PC-9 (cell line): Measurements from ENCODE around the gene CEP112. TPM values are rescaled to one million over a fixed set of nuclear protein-coding genes. Genes with fewer than 3 reads are reported as not detected.

Experiments
- BruUV-seq: library from RNA; stranded (reverse); fragments of 400-500 nt; replicated peaks from 2 replicates; lab custom pipeline; 2021; lab: Mats Ljungman, UMichigan
- CTCF ChIA-PET: fragments of 300-600 bp; sonication (Branson Sonifier 250); formaldehyde crosslinking; loops from one replicate; lab custom pipeline; 2022; ENCODE audit warnings: antibody characterized with exemption; lab: Charles Lee
- POLR2A ChIA-PET: fragments of 300-600 bp; sonication (Branson Sonifier 250); formaldehyde crosslinking; loops from one replicate; lab custom pipeline; 2022; ENCODE audit warnings: antibody characterized with exemption; ENCODE audit not compliant: unreplicated experiment; lab: Charles Lee
- DNase-seq, 2 experiments: peaks; one replicate each; pipeline versions ENCODE4 v3.0.0 to v3.0.0-alpha.2; 2015 to 2022; ENCODE audit warnings: mixed read lengths in 1 of 2
- H2AFZ ChIP-seq: fragments of 200-600 bp; sonication (generic); 2 replicates; pipeline ENCODE4 v1.8.1; 2017; ENCODE audit warnings: antibody characterized with exemption
- H3F3A ChIP-seq: fragments of 200-600 bp; sonication (generic); 2 replicates; pipeline ENCODE4 v1.8.1; 2017; ENCODE audit warnings: antibody characterized with exemption, mild to moderate bottlenecking, low read depth; ENCODE audit not compliant: insufficient read depth
- H3K27ac ChIP-seq: fragments of 200-600 bp; sonication (generic); 2 replicates; pipeline ENCODE4 v1.6.1; 2016; ENCODE audit warnings: mixed run types
- H3K27me3 ChIP-seq: fragments of 200-600 bp; sonication (generic); 2 replicates; pipeline ENCODE4 v1.6.1; 2016; ENCODE audit warnings: low read depth, mixed run types; ENCODE audit not compliant: insufficient read depth
- H3K36me3 ChIP-seq: fragments of 200-600 bp; sonication (generic); 2 replicates; pipeline ENCODE4 v1.6.1; 2016; ENCODE audit warnings: low read depth, mixed run types
- H3K4me1 ChIP-seq: fragments of 200-600 bp; sonication (generic); replicated peaks from 2 replicates; pipeline ENCODE4 v1.6.1; 2016; ENCODE audit warnings: mixed run types; ENCODE audit not compliant: insufficient read depth
- H3K4me2 ChIP-seq: fragments of 200-600 bp; sonication (generic); 2 replicates; pipeline ENCODE4 v1.6.1; 2017; ENCODE audit warnings: mixed run types
- H3K4me3 ChIP-seq: fragments of 200-600 bp; sonication (generic); 2 replicates; pipeline ENCODE4 v1.6.1; 2016; ENCODE audit warnings: mixed run types
- H3K79me2 ChIP-seq: fragments of 200-600 bp; sonication (generic); 2 replicates; pipeline ENCODE4 v1.6.1; 2017; ENCODE audit warnings: low read depth, mixed run types
- H3K9me2 ChIP-seq: fragments of 200-600 bp; sonication (generic); 2 replicates; pipeline ENCODE4 v1.8.1; 2017; ENCODE audit warnings: mild to moderate bottlenecking; ENCODE audit not compliant: insufficient read depth
- H3K9me3 ChIP-seq: fragments of 200-600 bp; sonication (generic); 2 replicates; pipeline ENCODE4 v1.8.1; 2016; ENCODE audit warnings: low read depth; ENCODE audit not compliant: insufficient read depth
- H4K20me1 ChIP-seq: fragments of 200-600 bp; sonication (generic); 2 replicates; pipeline ENCODE4 v1.8.1; 2017; ENCODE audit not compliant: insufficient read depth
- CTCF ChIP-seq: fragments of 200-600 bp; sonication (generic); conservative IDR thresholded peaks from 2 replicates; pipeline ENCODE4 v1.6.1; 2017; ENCODE audit warnings: mixed run types, antibody characterized with exemption, mild to moderate bottlenecking, moderate library complexity
- EZH2 ChIP-seq: fragments of 200-600 bp; sonication (generic); IDR thresholded peaks from 2 replicates; pipeline ENCODE4 v1.8.0; 2017; ENCODE audit warnings: antibody characterized with exemption, low read depth
- intact Hi-C: fragments of 100-400 bp; cut with micrococcal nuclease; formaldehyde crosslinking; loops from one replicate; pipeline ENCODE4 v1.10.0; 2022; ENCODE audit not compliant: unreplicated experiment
- total RNA-seq: library from RNA; stranded (reverse); gene quantifications from 2 replicates; pipeline ENCODE4 v1.2.3, GENCODE V29; 2021

Gene CEP112
- total RNA-seq, 1 experiment from 2014 or later = 4.3 TPM

- Histone ChIP-seq H4K20me1 (no peaks in the 10 kb centered on the region), H3K4me1 (no peaks in the 10 kb centered on the region), H3K9me3 (no peaks in the 10 kb centered on the region), H3K36me3 (no peaks in the 10 kb centered on the region), H3K4me3 (no peak overlapping the region), H3K79me2 (no peaks in the 10 kb centered on the region), H3K27me3 (no peaks in the 10 kb centered on the region), H2AFZ (no peak overlapping the region), H3K27ac (no peak overlapping the region), H3K9me2 (no peaks in the 10 kb centered on the region), H3F3A (no peaks in the 10 kb centered on the region), H3K4me2 (no peak overlapping the region)
- intact Hi-C loops = no loop called here
- TF ChIP-seq CTCF = no peak
- TF ChIP-seq EZH2 = no peak
- POLR2A ChIA-PET = no interaction called here
- DNase-seq = no peak
- BruUV-seq = no TSS peak
- CTCF ChIA-PET = no interaction called here
Observed at GRCh38 chr17:65690626-65691310, 501.2 kb downstream of the CEP112 start.

- Histone ChIP-seq H3K4me3 (no peak overlapping the region), H3K36me3 (no peaks in the 10 kb centered on the region), H3F3A (no peaks in the 10 kb centered on the region), H3K27me3 (no peaks in the 10 kb centered on the region), H3K27ac (no peak overlapping the region), H3K9me3 (no peaks in the 10 kb centered on the region), H3K4me2 (no peak overlapping the region), H3K9me2 (no peaks in the 10 kb centered on the region), H3K79me2 (no peaks in the 10 kb centered on the region), H2AFZ (no peak overlapping the region), H4K20me1 (no peaks in the 10 kb centered on the region), H3K4me1 (no peaks in the 10 kb centered on the region)
- BruUV-seq = no TSS peak
- DNase-seq = no peak
- POLR2A ChIA-PET = no interaction called here
- intact Hi-C loops = no loop called here
- no peak for TF ChIP-seq CTCF
- TF ChIP-seq EZH2 = no peak
- CTCF ChIA-PET = no interaction called here
Observed at GRCh38 chr17:65688307-65688706, 503.6 kb downstream of the CEP112 start.

GRCh38 chr17:65685110-65685509 is 506.8 kb downstream of the CEP112 start:
- intact Hi-C loops = no loop called here
- ChIA-PET CTCF (no interaction called here), POLR2A (no interaction called here)
- Histone ChIP-seq H3K79me2 (no peaks in the 10 kb centered on the region), H3K27ac (no peak overlapping the region), H3K4me2 (no peak overlapping the region), H3K9me2 (no peaks in the 10 kb centered on the region), H3K36me3 (no peaks in the 10 kb centered on the region), H3F3A (no peaks in the 10 kb centered on the region), H3K4me1 (no peaks in the 10 kb centered on the region), H3K9me3 (no peaks in the 10 kb centered on the region), H2AFZ (no peak overlapping the region), H3K4me3 (no peak overlapping the region), H4K20me1 (no peaks in the 10 kb centered on the region), H3K27me3 (no peaks in the 10 kb centered on the region)
- DNase-seq = no peak
- BruUV-seq = no TSS peak
- TF ChIP-seq EZH2 = no peak
- no peak for TF ChIP-seq CTCF
